CD4-positive, alpha-beta T cell treated with Interleukin-6 at 100 ng/mL for 8 hours (primary cell): Measurements from ENCODE around the gene BABAM2.
A peak's percentile ranks its signal among the peaks of the same experiment; 100 is the strongest.

Source experiments
- DNase-seq: peaks from one replicate; pipeline ENCODE4 v3.0.0-alpha.2; 2020; ENCODE audit warnings: mixed read lengths, low spot score

BABAM2 gene

DNA sequence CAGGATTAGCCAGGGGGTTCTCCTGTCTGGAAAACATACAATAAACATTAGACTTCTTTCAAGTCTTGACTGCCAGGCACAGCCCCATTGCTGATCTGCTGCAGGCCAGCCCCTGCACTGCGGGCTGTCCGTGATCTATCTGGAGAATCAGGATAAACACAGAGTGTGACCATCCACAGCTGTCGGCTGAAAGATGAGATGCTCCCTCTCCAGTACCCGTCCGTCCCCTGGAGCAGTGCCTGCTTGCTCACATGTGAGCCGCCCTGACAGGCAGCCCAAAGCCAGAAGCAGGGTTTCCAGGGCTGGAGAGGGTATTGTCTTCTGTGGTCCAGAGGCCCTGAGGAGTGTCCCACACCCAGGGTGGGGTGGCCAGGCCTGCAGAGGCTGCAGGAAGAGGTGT lies 456.1 kb downstream of the BABAM2 start:
- no peak for DNase-seq

DNA sequence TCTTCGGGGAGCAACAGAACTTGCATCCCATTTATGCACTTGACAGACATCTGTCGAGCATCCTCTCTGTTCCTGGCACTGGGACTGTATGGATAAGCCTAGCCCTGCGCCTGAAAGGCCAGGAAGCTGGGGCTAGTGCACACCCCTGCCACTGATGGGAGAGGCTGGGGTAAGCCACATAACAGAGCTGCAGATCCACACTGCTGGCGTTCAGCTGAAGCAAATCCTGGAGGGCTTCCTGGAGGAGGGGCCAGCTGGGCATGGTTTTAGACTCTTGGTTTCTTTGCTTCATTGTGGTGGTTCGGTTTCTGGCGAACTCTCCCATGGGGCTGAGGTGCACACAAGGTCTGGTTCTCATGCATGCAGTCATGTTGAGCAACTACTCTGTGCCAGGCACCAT lies 456.7 kb downstream of the BABAM2 start:
- DNase-seq, result no peak

DNA sequence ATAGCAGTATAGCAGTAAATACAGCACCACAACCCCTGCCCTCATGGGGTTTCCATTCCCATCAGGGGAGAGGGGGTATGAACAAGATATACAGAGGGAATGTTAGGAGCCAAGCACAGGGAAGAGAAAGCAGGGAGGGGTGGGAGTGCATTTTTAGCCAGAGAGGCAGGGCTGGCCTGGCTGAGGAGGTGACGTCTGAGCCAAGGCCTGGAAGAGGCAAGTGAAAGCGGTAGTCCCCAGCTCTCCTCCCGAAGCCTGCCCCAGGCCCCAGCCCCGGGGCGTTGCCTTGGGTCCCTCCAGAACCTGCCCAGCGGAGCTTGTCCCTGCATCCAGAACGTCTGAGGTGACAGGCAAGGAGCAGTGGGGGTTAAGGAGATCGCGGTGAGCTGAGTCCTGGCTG lies 457.1 kb downstream of the BABAM2 start:
- DNase-seq, result no peak

DNA sequence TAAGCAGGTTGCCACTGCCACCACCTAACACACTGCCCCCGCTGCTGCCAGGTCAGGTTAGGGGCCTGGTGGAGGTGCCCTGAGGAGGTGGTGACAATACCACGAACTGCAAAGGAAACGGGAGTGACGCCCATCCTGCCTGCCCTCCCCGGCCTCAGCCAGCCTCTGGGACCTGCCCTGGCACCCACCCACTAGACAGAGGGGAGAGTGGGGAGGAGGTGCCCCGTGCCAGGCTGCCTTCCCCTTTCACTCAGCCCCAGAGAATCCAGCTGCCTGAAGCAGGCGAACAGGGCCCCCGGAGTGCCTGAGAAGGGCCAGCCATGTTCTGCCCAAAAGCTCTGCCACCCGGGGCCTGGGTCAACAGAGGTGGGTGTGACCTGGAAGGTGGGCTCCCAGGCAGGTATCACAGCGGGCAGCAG lies 457.6 kb downstream of the BABAM2 start:
- DNase-seq, result peak; percentile 62

DNA sequence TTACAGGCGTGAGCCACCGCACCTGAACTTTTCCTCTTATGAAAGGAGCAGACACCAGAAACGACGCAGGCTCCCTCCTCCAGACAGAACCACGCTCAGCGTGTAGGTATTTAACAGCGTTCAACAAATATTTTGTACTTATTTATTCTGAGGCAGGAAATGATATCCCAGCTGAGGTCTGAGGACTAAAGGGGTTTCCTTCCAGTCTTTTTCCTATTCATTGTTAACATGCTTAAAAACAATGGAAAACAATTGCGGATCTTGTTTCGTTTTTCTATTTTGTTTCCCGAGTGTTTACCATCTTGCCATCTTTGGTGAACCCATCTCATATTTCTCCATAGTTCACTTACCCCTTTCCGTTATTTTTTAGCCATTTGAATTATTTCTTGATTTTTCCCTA lies 458.4 kb downstream of the BABAM2 start:
- DNase-seq, result no peak

DNA sequence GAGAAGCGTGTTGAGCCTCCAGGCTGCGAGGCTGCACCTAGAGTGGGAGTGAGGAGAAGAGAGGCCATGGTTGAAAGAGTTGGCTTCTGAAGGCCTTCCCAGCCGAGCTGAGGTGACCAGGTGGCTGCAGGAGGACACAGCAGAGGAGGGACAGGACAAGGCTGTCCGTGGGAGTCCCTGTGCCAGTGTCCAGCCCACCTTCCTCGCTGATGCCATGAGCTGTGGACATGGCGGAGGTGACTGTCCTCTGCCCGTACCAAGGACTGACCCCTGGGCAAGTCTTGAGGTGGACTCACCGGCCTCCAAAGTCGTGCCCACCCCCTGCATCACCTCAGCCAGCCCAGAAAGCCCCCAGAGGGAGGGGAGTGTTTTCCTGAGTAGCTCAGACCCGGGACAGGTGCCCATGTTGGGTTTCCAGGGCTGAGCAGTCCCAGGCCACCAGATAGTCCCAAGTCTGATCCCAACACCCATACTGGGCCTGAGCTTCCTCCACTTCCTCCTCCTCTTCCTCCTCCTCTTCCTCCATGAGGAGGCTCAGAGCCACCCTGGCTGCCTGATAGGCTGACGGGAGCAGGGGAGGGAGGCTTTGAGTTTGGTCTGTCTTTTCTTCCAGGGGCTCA lies 459.1 kb downstream of the BABAM2 start:
- no peak for DNase-seq

DNA sequence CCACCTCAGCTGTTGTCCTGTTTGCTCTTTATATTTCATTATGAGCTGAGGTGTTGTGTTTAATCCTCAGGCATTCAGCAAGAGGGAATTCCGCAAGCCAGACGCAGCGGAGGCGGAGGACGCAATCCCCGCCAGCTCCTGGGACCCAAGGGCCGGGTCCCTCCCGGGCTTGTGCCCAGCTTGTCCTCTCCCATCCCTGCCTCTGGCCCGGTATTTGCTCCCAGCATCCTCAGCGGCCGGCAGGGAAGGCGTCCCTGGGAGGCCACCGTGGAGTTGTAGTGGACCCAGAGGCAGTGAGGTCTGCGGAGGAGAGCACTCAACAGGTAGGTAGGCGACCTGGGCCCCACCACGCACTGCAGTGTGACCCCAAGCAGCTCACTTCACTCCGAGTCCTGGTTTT lies 459.7 kb downstream of the BABAM2 start:
- no peak for DNase-seq

DNA sequence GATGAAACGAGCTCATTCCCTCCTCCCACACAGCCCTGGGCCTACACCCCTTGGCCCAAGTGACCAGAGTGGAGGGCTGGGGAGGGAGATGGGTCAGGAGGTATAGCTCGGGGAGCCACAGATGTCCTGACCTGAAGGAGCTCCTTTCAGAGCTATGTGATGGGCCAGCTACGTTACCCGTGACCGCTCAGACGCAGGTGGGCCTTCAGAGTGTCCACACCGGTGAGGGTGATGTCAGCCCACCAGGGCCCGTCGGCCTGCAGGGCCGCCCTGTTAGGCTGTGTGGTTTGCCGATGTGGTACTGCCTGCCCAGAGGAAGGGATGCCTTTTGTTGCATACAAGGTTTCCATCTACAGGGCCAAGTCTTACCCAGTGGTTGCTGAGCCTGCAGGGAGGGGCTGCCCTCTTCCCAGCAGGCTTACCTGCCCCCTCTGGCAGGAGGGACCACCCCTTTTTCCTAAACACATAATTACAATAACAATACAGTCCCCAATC lies 460.3 kb downstream of the BABAM2 start:
- DNase-seq, result no peak

DNA sequence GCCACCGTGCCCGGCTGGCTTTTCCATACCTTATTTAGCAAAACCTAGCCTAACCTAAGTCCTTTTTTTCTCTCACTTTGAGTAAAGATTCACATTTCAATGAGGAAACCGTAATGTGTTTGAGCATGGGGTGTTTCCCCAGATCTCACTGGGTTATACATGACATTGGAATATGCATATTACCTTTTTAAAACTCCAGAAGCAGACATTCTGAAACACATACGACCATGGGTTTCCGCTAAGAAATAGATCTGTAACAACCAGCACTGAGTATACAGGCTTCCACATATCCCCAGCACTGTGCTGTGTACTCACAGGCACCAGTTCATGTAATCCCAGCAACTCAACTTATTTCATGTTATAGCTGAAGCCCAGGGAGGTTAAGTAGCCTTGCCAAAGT lies 461.1 kb downstream of the BABAM2 start:
- no peak for DNase-seq

DNA sequence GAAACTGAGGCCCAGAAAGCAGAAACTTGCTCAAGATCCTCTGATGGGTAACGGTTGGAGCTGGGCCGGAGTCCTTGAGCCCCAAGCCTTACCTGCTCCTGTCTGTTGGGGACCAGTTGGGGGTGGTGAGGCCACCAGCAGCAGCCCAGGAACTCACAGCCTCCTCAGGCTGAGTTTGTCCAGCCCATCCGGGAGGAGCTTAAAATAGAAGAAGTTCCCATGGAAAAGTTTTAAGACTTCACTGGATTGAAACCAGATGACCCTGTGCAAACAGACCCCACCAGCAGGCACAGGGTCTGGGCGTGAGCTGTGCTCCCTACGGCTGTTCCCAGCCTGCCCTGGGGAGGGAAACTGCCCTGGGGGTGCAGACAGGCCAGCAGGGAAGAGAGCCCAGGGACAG lies 461.6 kb downstream of the BABAM2 start:
- DNase-seq, result no peak

DNA sequence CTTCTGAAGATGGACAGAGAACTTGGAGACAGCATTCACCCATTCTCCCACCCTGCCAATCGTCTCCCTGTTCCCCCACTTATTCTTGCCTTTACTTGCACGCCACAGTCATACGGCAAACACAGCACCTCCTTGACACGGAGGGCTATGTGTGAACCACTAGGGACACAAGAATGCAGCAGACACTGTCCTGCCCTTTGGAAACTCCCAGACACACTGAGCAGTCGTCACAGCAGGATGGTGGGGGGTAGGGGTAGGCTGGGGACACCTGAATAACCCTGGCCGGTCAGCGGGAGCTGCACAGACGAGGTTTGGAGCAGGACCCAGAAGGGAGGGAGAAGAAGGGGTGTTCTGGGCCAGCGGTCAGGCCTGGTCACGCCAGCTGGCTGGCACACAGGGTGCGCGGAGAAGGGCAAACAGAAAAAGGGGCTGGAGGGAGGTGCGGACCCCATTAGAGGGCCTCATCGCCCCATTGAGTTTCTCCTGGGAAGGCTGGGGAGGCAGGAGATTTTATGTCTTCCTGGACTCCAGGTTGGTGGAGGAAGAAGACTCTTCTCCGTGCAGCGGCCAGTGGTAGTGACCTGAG lies 462.2 kb downstream of the BABAM2 start:
- no peak for DNase-seq

DNA sequence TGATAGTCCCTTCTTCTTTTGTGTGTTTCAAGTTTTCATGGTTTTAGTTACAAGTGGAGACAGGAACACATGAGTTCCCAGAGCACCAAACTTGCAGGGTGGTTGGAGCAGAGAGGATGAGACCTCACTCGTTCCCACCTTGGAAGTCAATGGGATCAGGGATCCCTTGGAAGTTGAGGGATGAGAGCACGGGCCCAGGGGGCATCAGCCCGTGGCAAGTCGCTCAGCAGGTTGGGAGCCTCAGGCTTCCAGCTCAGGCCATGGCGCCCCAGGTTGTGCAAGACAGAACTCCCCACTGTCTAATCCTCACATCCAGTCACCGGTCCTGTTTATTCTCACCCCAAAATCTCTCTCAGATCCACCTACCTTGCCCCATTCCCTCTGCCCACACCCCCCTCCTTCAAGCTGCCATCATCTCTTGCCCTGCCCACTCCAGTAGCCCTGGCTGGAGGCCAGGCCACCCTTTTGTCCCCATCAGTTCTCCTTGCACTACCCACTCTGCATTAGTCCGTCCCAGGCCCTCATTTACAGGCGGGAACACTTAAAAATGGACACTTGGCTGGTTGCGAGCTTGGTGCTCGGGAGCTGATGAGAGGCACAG lies 464.5 kb downstream of the BABAM2 start:
- DNase-seq, result no peak

DNA sequence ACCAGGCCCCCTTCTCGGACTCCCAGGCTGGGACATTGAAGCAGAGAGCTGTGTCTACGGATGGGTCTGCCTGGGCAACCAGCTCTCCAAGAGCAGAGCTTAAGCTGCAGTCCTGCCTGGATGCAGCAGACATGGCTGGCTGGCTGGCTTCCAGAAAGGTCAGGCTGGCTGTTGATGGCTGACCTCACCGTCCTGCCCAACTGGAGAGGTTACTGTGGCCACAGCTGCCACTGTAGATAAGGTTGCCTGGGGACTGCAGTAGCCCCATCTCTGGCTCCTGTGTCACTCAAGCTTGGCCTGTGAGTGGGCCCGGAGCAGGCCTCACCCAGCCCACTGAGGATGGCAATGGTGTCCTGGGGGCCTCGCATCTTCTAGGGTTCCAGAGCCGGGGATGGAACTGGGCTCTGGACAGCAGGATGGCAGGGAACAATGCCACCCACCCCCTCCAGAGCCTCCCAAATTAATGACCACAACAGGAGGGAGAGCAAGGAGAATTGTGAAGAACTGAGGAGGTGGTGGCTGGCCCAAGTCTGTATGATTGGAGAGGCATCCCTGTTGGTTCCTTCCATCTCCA lies 465.1 kb downstream of the BABAM2 start:
- DNase-seq, result no peak

DNA sequence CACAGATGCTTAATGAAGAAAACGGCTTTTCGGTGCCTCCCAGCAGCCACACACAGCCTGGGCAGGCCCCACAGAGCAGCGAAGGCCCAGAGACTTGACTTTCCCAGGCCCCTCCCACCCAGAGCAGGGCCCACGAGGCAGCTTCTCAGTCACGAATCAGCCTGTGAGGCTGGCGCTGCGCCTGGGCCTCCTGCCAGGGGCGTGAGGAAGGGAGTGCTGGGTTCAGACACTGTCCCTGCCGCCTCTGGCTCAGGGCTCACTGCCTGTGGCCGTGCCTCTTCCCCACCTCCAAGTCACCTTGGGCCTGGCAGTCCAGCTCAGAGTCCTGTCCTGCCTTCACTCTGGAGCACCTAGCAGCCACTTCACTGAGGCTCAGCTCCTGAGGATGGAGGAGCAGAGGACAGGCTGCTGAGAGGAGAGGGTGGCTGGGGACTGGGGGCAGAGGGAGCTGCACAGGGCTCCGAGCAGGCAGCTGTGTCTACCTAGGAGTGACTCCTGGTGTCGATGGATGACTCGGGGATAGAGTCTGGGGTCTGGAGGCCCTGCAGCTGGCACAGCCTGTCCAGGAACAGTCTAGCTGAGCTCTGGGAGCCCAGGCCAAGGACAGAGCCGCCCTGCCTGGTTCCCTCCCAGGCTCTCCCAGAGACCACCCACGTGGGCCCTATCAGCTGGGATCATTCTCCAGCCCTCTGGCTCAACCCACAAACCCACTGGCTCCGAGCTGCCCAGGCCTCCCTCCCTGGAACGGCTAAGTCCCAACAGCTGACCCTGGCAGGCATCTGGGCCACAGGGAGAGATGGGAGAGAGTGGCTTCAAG lies 465.8 kb downstream of the BABAM2 start:
- DNase-seq, result peak; percentile 35

DNA sequence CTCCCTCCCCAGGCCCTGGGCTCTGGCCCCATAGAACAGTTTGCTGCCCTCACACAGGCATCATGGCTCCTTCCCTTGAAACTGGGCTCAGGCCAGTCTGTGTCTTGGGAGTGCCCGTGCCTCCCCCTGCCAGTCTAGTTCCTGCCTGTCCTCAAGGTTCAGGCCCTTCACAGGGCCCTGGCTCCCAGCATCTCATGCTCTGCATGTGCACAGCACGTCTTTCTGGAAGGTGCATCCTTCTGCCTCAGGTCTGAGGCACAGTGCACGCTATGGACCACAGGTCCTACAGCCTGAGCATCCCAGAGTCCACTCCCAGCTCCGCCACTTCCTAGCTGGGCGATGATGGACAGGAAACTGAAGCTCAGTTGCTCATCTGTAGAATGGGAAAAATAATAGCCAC lies 466.5 kb downstream of the BABAM2 start:
- DNase-seq, result no peak

DNA sequence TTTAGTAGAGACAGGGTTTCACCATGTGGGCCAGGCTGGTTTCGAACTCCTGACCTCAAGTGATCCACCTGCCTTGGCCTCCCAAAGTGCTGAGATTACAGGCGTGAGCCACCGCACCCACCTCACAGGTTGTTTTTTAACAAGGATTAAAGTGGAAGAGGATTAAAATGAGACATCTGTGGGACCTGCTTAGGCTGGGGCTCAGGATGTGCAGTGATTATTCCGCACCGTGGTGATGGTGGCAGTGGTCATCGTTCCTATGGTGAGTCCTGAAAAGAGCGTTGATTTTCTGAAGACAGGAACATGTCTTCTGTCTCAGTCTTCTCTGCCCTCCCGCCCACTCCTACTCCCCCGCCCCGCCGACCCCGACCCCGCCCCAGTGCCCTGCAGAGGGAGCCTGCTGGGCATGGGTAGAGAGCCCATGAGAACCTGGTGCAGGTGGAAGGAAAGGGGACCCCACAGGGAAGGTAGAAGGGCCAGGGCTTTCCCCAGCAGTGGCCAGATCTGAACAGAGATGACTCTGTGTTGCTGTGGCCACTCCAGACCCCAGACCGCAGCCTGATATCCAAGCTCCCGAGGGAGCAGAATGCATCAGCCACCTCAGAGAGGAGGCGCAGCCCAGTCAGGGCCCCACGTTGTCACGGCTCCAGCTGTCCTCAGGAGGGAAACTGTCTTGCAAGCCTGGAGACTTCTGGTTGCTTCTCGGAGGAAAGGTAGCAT lies 467.6 kb downstream of the BABAM2 start:
- DNase-seq, result no peak

DNA sequence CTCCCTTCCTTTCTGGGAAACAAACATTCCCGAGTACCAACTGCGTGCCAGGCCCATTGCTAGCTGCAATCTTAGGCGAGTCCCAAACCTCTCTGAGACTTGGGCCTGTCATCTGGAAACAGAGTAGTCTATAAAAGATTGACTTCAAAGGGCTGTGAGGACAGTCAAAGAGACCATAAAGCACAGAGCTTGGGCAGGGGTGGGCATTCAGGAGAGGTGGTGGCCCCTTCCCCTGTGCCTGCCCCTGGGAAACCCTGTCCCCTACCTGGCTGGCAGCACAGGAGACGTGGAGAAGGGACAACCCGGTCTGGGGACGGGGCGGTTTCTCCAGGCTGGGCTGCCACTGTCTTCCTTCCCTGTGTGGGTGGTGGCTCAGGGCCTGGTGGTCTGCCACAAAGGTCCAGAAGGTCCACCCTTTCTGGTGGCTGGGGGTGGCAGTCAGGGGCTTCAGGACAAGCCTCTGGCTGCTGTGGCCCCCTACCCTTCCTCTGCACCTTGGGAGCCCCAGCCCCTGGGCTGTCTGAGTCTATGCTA lies 468.2 kb downstream of the BABAM2 start:
- DNase-seq, result no peak

DNA sequence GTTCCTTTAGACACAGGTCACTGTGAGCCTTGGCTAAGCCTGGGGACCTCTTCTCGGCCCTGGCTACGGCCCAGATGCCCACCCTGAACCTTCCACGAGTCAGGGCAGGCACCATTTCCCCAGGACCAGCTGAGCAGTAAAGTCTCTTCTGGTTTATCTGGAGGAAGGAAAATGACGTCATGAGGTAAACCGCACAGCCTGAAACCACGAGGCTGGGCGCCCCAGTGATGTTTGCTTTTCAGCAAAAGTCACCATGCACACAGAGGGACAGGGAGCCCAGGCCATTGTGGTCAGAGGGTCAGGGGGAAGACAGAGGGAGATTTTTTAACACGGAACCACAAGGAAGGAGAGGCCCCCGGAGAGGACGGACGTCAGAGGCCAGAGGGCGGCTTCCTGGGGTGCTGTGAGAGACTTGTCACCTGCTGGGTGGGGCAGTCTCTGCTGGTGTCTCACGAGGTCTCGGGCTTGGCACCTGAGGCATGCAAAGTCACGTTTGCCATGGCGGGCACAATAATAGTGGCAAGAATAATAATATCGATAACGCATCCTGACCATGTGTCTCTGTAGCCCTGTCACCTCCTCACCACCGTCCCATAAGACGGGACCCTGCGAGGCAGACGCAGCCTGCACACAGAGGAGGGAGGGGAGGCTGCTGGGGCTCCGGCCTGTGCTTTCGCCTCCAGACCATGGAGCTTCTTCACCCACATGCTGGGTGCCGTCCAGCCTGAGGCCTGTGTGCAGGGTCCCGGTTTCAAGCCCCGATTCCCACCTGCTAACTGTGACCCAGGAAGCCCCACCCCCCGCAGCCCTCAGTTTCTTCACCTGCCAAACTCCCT lies 468.9 kb downstream of the BABAM2 start:
- peak; percentile 75 for DNase-seq

DNA sequence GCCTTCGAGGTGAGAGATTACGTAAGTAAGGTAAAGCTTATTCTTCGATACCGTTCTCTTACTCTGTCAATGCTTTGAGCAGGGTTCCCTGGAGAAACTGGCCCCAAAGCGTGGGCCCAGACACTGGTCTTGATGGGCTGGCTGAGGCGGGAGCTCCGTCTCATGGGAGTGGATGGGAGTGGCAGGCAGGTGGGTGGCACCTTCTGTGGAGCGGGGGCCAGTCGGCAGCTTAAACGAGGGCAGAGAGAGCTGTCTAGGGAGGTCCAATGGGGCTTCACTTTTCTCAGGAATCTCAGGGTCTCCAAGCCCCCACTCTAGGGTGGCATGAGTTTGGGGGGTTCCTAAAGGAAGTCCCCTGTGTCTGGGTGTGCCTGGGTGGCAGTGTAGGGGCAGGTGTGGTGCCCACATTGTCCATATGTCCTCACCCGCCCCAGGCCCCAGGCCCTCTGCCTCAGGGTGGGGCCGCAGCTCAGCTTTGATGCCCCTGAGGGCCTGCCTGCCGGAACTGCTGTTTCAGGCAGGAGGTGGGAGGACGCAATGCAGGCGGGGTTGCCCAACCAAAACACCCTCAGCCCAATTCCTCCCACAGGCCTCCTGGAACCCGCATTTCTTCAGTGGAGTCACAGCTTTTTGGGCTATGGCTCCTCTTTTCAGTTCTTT lies 469.7 kb downstream of the BABAM2 start:
- DNase-seq, result no peak

DNA sequence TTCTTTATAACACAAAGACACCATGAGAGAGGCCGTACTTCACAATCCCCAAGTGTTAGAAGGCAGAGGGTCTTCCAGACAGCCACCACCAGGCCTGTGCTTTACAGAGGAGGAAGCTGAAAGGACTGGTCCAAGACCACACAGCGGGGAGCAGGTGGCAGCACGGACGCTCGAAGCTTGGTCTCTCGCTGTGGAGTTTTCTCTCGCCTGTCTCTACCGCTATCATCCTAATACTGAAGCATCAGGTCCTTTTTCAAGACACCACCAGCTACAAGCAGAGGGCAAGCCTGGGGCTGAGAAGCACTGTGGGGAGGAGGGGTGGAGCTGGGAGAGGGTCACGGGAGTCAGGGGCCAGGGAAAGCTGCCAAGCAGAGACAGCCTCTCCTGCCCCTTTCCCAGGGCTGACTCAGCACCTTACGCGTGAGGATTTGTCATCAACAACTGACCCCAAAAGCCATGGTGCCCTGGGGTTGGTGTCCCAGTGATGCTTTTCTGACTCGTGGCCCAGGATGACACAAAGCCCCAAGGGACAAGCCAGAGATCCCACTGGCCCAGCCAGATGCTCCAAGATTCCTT lies 470.3 kb downstream of the BABAM2 start:
- DNase-seq, result no peak
